Right atrium auricular region (tissue), 2 donors: Measurements from ENCODE around the gene SF3B1. TPM values are rescaled to one million over a fixed set of nuclear protein-coding genes. Genes with fewer than 3 reads are reported as not detected.
"Not testable (repeated sequence)": the region's sequence is repeated elsewhere in the genome, so short reads cannot be mapped to it uniquely, and the experiment has no call there.

Experiments
- DNase-seq: peaks from one replicate; pipeline ENCODE4 v3.0.0-alpha.2; 2019; ENCODE audit warnings: low spot score
- H3K27ac ChIP-seq, 2 donors: fragments of 200-600 bp; sonication (generic); 1 replicate in 1 of 2; 2 replicates in 1 of 2; pipeline ENCODE4 v1.5.1; 2016 to 2019
- H3K27me3 ChIP-seq, 2 donors: fragments of 200-600 bp; sonication (generic); one replicate each; pipeline versions ENCODE4 v1.5.1 to v1.6.0; 2017 to 2019
- H3K36me3 ChIP-seq: fragments of 200-600 bp; sonication (generic); one replicate; pipeline ENCODE4 v1.5.1; 2016
- H3K4me1 ChIP-seq, 2 donors: fragments of 200-600 bp; sonication (generic); one replicate each; pipeline versions ENCODE4 v1.5.1 to v1.6.0; 2017 to 2019
- H3K4me3 ChIP-seq, 2 donors: fragments of 200-600 bp; sonication (generic); 1 replicate in 1 of 2; 2 replicates in 1 of 2; pipeline ENCODE4 v1.5.1; 2017 to 2019; ENCODE audit warnings: mild to moderate bottlenecking in 1 of 2, moderate library complexity in 1 of 2
- H3K9me3 ChIP-seq, 2 donors: fragments of 200-600 bp; sonication (generic); one replicate each; pipeline ENCODE4 v1.5.1; 2019
- total RNA-seq, 2 donors: library from RNA; depleted of rRNA; stranded (reverse); fragments of >200 nt; gene quantifications; one replicate each; pipeline ENCODE4 v1.1.0, GENCODE V29; 2016
- TF ChIP-seq, protein P1 (sequence below), 2 donors: fragments of 200-600 bp; sonication (generic); IDR thresholded peaks; one replicate each; pipeline ENCODE4 v1.5.1; 2019; ENCODE audit warnings: antibody characterized with exemption in 2 of 2

The SF3B1 gene, protein sequence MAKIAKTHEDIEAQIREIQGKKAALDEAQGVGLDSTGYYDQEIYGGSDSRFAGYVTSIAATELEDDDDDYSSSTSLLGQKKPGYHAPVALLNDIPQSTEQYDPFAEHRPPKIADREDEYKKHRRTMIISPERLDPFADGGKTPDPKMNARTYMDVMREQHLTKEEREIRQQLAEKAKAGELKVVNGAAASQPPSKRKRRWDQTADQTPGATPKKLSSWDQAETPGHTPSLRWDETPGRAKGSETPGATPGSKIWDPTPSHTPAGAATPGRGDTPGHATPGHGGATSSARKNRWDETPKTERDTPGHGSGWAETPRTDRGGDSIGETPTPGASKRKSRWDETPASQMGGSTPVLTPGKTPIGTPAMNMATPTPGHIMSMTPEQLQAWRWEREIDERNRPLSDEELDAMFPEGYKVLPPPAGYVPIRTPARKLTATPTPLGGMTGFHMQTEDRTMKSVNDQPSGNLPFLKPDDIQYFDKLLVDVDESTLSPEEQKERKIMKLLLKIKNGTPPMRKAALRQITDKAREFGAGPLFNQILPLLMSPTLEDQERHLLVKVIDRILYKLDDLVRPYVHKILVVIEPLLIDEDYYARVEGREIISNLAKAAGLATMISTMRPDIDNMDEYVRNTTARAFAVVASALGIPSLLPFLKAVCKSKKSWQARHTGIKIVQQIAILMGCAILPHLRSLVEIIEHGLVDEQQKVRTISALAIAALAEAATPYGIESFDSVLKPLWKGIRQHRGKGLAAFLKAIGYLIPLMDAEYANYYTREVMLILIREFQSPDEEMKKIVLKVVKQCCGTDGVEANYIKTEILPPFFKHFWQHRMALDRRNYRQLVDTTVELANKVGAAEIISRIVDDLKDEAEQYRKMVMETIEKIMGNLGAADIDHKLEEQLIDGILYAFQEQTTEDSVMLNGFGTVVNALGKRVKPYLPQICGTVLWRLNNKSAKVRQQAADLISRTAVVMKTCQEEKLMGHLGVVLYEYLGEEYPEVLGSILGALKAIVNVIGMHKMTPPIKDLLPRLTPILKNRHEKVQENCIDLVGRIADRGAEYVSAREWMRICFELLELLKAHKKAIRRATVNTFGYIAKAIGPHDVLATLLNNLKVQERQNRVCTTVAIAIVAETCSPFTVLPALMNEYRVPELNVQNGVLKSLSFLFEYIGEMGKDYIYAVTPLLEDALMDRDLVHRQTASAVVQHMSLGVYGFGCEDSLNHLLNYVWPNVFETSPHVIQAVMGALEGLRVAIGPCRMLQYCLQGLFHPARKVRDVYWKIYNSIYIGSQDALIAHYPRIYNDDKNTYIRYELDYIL
- total RNA-seq = 100 to 1,000 TPM; 103 to 128 TPM

DNA sequence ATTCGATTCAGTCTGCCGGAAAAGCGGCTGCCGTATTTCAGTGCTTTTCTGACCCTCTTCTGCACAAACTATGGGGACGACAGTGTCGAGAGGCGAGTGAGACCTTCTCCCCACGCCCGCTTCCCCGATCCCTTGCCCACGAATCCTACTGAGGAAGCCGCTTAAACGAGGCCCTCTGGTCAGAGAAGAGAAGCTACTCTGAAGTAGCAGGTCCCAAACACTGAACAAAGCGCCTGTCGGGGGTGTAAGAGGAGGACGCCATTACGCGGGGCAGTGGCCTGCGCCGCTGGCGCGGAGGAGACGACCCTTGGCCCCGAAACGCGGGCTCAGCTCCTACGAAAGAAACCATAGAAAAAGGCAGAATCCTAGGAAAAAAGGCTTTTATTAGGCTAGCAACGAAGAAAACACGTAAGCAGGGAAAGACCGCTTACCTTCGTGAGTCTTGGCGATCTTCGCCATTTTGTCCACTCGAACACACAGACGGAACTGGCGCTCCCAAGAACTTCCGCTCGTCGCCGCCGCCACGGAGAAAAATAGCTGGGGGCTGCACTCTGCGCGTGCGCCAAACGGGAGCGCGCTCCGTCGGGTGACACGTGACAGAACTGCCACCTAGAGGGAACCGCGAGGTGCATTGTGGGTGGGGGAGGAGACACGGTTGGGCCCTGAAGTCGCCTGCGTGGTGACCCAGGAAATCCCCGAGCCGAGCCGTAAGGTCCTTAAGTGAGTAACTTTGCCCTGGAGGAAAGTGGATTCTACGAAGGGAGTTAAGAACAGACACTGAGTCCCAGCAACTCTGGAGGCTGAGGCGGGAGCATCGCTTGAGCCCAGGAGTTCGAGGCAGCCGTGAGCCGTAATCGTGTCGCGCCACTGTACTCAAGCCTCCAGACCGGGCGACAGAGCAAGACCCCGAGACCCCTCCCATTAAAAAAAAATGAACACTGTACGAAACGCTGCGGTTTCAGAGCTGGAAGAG lies at the start of gene SF3B1:
SF3B1 (minus strand) TSS at position 488 of the 973 bp plus-strand sequence; CDS start at position 459, 29 bp downstream.
- Histone ChIP-seq H3K27me3 (no peaks in the 10 kb centered on the region), H3K4me1 (peaks cover 0 to 36% of the 10 kb centered on the region in 2 donors), H3K9me3 (no peaks in the 10 kb centered on the region), H3K36me3 (no peaks in the 10 kb centered on the region), H3K27ac (peak within 1 kb of the TSS; percentile 96 to 99), H3K4me3 (peak within 1 kb of the TSS; percentile 86 to 94)
- peak; percentile 98 for DNase-seq
- TF ChIP-seq, protein P1, sequence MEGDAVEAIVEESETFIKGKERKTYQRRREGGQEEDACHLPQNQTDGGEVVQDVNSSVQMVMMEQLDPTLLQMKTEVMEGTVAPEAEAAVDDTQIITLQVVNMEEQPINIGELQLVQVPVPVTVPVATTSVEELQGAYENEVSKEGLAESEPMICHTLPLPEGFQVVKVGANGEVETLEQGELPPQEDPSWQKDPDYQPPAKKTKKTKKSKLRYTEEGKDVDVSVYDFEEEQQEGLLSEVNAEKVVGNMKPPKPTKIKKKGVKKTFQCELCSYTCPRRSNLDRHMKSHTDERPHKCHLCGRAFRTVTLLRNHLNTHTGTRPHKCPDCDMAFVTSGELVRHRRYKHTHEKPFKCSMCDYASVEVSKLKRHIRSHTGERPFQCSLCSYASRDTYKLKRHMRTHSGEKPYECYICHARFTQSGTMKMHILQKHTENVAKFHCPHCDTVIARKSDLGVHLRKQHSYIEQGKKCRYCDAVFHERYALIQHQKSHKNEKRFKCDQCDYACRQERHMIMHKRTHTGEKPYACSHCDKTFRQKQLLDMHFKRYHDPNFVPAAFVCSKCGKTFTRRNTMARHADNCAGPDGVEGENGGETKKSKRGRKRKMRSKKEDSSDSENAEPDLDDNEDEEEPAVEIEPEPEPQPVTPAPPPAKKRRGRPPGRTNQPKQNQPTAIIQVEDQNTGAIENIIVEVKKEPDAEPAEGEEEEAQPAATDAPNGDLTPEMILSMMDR (IDR thresholded peaks at IDR 0.05) = no peak

DNA sequence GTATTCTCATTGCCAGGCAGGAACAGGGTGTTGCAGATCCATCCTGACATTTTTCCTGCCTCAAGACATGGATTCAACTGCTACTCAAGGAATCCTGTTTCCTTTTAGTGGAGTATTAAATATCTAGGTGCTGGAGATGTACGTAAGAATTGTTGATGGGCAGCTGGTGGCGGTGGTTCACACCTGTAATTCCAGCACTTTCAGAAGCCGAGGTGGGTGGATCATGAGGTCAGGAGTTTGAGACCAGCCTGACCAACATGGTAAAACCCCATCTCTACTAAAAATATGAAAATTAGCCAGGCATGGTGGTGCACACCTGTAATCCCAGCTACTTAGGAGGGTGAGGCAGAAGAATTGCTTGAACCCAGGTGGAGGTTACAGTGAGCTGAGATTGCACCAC lies 49.4 kb upstream of the SF3B1 start:
- H3K27me3 ChIP-seq, H3K4me1 ChIP-seq, H3K9me3 ChIP-seq, DNase-seq, H3K27ac ChIP-seq, H3K4me3 ChIP-seq: not testable (repeated sequence)
- H3K36me3 ChIP-seq = peaks cover 33% of the 10 kb centered on the region

DNA sequence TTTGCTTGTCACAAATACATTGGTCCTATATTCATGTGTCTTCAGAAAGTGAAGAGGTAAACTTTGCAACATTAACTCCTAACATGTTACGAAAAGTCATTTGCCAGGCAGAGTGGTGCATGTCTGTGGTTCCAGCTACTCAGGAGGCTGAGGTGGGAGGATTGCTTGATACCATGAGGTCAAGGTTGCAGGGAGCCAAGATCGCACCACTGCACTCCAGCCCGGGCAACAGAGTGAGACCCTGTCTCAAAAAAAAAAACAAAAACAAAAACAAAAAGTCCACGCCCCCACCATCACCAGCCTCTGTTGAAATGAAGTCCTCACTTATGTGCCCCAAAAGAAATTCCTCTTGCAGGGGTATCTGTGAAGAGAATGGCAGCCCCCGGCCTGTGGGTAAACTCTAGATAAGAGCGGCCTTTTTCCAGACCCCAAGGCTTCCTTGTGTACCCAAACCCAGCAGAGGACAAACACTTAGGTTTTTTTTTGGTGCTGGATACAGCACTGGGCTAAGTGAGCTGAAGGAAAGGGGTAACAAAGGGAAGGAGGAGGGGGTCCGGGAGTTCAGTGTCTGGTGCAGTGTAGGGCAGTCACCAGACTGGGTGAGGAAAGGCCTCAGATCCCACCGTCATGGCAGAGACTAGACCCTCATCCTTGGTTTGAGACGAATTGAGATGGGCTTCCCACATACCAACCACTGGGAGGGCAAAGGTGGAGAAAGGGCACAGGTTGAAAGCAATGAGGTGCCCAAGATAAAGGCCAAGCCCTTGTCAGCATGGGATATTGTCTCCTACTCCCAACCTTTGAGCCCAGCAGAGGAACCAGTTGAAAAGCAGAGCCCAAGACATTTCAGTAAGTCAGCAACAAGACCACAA lies 45.6 kb upstream of the SF3B1 start:
- no peak for DNase-seq
- H3K36me3 ChIP-seq = peaks cover 30% of the 10 kb centered on the region
- H3K27ac ChIP-seq = no peak overlapping the region
- no peaks in the 10 kb centered on the region for H3K27me3 ChIP-seq
- no peak overlapping the region for H3K4me3 ChIP-seq
- H3K4me1 ChIP-seq = peaks cover 0 to 4% of the 10 kb centered on the region in 2 donors
- TF ChIP-seq, protein P1 (IDR thresholded peaks at IDR 0.05) = no peak
- peaks cover 0 to 6% of the 10 kb centered on the region in 2 donors for H3K9me3 ChIP-seq

DNA sequence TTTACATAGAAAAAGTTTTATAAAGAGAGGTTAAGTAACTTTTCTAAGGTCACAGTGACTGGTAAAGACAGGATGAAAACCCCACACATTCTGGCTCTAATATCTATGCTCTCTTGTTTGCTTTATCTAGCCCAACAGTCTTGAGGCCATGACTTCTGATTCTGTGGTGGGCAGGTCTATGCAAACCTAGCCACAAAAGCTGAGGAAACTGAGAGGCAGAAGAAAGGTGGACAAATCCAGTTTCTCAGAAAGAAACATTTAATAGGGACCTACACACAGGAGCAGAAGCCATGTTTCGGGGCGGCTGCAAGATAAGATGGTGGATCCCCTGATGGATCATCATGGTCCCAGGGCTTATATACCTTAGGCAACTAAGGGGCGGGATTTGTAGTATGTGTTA lies 43.0 kb upstream of the SF3B1 start:
- Histone ChIP-seq H3K36me3 (peaks cover 54% of the 10 kb centered on the region), H3K9me3 (no peaks in the 10 kb centered on the region), H3K4me3 (no peak overlapping the region), H3K27me3 (no peaks in the 10 kb centered on the region), H3K27ac (no peak overlapping the region), H3K4me1 (peaks cover 0 to 4% of the 10 kb centered on the region in 2 donors)
- TF ChIP-seq, protein P1 (IDR thresholded peaks at IDR 0.05) = no peak
- no peak for DNase-seq

DNA sequence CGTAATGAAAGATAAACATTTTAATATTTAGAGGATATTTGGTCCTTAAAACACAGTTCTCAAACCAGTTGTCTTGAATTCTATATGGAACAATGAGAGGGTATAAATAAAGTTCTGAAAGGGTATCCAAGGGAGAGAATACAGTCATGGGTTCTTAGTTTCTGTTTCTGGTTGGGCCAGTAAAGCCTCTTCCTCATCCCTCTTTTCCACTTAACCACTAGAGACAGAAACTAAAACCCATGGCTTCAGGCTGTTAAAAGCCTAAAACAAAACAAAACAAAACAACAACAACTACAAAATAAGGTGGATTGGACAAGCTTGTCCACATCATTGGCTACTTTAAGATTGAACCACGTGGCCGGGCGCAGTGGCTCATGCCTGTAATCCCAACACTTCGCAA lies 37.3 kb upstream of the SF3B1 start:
- Histone ChIP-seq H3K4me3 (no peak overlapping the region), H3K9me3 (no peaks in the 10 kb centered on the region), H3K27me3 (no peaks in the 10 kb centered on the region), H3K4me1 (no peaks in the 10 kb centered on the region), H3K27ac (no peak overlapping the region), H3K36me3 (peaks cover 87% of the 10 kb centered on the region)
- TF ChIP-seq, protein P1 (IDR thresholded peaks at IDR 0.05) = no peak
- DNase-seq = no peak
